Activated CD4-positive, alpha-beta memory T cell treated with anti-CD3 and anti-CD28 coated beads for 36 hours (primary cell): Measurements from ENCODE around the gene SLC16A10. TPM values are rescaled to one million over a fixed set of nuclear protein-coding genes. Genes with fewer than 3 reads are reported as not detected.
"Not testable (repeated sequence)": the region's sequence is repeated elsewhere in the genome, so short reads cannot be mapped to it uniquely, and the experiment has no call there.

Experiments used
- CTCF ChIA-PET: fragments of 350-600 bp; sonication (Branson Sonifier 250); formaldehyde crosslinking; loops from one replicate; lab custom pipeline; 2021; ENCODE audit warnings: antibody characterized with exemption, inconsistent platforms; lab: Charles Lee
- POLR2A ChIA-PET: fragments of 350-600 bp; sonication (Branson Sonifier 250); formaldehyde crosslinking; loops from one replicate; lab custom pipeline; 2021; ENCODE audit warnings: antibody characterized with exemption; lab: Charles Lee
- DNase-seq: peaks from one replicate; pipeline ENCODE4 v3.0.0-alpha.2; 2020
- H3K27ac Mint-ChIP-seq: one replicate; pipeline ENCODE4 v1.8.0; 2021; ENCODE audit warnings: mixed read lengths
- H3K27me3 Mint-ChIP-seq: one replicate; pipeline ENCODE4 v1.8.0; 2021; ENCODE audit warnings: mixed read lengths
- H3K36me3 Mint-ChIP-seq: one replicate; pipeline ENCODE4 v1.8.0; 2021; ENCODE audit warnings: mixed read lengths
- H3K4me1 Mint-ChIP-seq: one replicate; pipeline ENCODE4 v1.8.0; 2021; ENCODE audit warnings: low read depth, mixed read lengths
- H3K4me3 Mint-ChIP-seq: one replicate; pipeline ENCODE4 v1.8.0; 2021; ENCODE audit warnings: mild to moderate bottlenecking, mixed read lengths
- H3K9me3 Mint-ChIP-seq: one replicate; pipeline ENCODE4 v1.8.0; 2021; ENCODE audit warnings: mixed read lengths
- intact Hi-C: fragments of 100-400 bp; cut with micrococcal nuclease; formaldehyde crosslinking; loops from one replicate; pipeline ENCODE4 v1.15.1; 2023
- total RNA-seq, 2 experiments: library from RNA; stranded (reverse); gene quantifications; one replicate each; pipeline ENCODE4 v1.2.3, GENCODE V29; 2021

The SLC16A10 gene
- total RNA-seq, 2 experiments from 2014 or later: 3.4 to 3.6 TPM

DNA sequence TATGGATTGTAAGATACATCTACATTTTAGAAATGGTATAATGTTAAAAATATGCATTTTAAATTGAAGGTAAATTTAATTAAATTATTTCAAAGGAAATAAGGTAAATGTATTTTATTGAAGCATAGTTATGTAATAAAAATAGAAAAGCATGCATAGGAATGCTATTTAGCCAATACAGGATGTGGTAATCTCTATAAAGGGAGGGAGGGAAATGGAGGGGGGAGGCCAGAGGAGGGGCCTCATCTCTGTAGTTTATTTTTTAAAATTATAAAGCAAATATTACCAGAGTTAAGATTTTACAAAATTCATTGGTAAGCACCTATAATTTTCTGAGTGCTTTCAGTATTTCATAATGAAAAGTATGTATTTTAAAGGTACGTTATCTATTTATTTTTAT, 27.2 kb downstream of the SLC16A10 start:
- H3K4me3 Mint-ChIP-seq: no peak overlapping the region
- CTCF ChIA-PET: no interaction called here

DNA sequence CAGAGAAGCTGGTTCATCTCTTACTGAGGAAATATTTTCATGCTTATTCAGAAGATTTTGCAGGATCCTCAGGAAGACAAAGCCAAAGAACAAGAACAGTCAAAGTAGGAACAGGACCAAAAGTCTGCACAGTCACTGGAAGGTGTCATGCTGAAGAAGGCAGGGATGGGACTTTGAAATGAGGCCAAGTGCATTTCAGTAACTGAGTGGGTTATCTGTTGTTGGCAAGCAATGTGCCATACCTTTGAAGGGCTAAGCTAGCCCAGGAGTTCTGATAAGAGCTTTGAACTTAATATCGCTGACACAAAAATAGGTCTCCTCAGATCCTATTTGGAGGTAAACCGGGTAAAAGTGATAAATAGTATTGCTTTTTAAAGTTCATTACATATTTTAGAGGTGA, 31.5 kb downstream of the SLC16A10 start:
- POLR2A ChIA-PET: no interaction called here
- no peak overlapping the region for H3K27ac Mint-ChIP-seq

More for the DNA sequence above, 27.2 kb downstream of the SLC16A10 start:
- Mint-ChIP-seq H3K36me3 (peaks cover 3% of the 10 kb centered on the region), H3K27ac (no peak overlapping the region), H3K4me1 (peaks cover 19% of the 10 kb centered on the region), H3K9me3 (no peaks in the 10 kb centered on the region), H3K27me3 (no peaks in the 10 kb centered on the region)
- intact Hi-C loops: loop anchor here (2.0 kb wide), 1 partner anchor 44 kb away; no protein-coding TSS in a partner anchor
- no peak for DNase-seq
- POLR2A ChIA-PET: no interaction called here

DNA sequence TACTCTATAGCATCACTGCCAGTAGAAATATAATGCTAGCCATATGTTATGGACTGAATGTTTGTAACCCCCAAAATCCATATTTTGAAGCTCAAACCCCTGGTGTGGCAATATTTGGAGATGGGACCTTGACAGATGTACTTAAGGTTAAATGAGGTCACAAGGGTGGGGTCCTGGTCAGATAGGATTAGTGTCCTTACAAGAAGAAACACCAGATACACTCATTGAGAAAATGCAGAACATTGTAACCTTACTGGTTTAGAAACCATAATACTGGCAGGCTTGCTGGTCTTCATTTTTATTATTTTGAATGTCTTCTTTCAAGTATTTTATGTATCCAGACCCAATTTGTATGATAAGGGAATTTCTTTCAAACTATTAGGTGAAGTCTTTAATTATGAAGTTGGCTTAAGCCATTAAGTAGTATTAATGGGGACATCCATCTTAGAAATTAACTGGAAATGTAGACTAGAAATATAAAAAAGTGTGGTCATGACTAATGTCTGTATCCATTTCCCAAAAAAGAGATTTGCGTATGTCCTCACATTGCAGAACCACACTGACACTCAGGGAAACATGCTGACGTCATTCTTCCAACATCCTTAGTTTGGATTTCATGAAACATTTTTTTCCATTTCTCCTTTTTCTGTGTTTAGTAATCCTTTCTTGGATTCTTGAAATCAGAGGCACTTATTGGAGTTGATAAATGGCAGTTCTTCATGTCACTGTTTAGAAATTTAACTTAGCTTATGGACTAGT, 32.4 kb downstream of the SLC16A10 start:
- no peaks in the 10 kb centered on the region for H3K27me3 Mint-ChIP-seq
- no peaks in the 10 kb centered on the region for H3K9me3 Mint-ChIP-seq
- H3K4me3 Mint-ChIP-seq: no peak overlapping the region
- H3K27ac Mint-ChIP-seq: no peak overlapping the region
- no peak for DNase-seq
- H3K4me1 Mint-ChIP-seq: peaks cover 16% of the 10 kb centered on the region
- H3K36me3 Mint-ChIP-seq: no peaks in the 10 kb centered on the region
- POLR2A ChIA-PET: no interaction called here
- intact Hi-C loops: no loop called here
- CTCF ChIA-PET: interaction anchor here (0.6 to 2.0 kb wide), 3 partner anchors 14 to 90 kb away, joined by 3 to 5 read pairs (median 3); no protein-coding TSS in a partner anchor

More for the DNA sequence above, 31.5 kb downstream of the SLC16A10 start:
- DNase-seq: no peak
- H3K4me1 Mint-ChIP-seq: peaks cover 21% of the 10 kb centered on the region
- no peak overlapping the region for H3K4me3 Mint-ChIP-seq
- no peaks in the 10 kb centered on the region for H3K27me3 Mint-ChIP-seq
- H3K9me3 Mint-ChIP-seq: no peaks in the 10 kb centered on the region
- intact Hi-C loops: no loop called here
- CTCF ChIA-PET: interaction anchor here (1.4 to 2.0 kb wide), 2 partner anchors 13 to 61 kb away, joined by 3 to 5 read pairs; no protein-coding TSS in a partner anchor
- H3K36me3 Mint-ChIP-seq: no peaks in the 10 kb centered on the region

DNA sequence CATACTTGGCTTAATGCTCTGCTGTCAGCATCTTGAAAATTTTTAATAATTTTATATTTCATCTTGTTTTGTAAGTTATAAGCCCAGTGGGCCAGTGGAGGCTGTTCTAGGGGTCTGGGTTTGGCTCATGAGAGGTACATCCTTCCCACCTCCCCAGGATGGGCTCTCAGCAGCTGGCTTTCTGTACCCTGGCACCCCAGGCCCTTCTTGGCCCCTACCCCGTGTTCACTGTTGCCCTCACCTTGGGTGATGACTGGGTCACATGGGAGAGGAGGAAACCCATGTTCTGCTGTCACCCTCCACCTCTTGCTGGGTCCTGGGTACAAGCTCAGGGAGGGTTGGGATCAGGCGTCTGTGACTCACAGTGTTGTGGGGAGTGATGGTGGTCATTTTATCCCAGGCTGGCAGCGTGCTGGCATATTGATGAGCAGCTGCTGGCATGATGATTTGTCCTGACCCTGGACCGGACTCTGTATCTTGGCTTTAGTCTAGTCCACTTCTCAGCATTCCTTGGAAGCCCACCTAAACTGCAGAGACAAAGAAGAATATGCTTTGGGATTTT, 34.6 kb downstream of the SLC16A10 start:
- ChIA-PET CTCF (interaction anchor here (1.1 kb wide), 1 partner anchor 64 kb away, joined by 3 read pairs; no protein-coding TSS in a partner anchor), POLR2A (no interaction called here)
- Mint-ChIP-seq H3K27me3 (no peaks in the 10 kb centered on the region), H3K9me3 (no peaks in the 10 kb centered on the region), H3K4me1 (peaks cover 14% of the 10 kb centered on the region), H3K36me3 (no peaks in the 10 kb centered on the region), H3K4me3 (no peak overlapping the region), H3K27ac (no peak overlapping the region)
- intact Hi-C loops: no loop called here
- DNase-seq: no peak

DNA sequence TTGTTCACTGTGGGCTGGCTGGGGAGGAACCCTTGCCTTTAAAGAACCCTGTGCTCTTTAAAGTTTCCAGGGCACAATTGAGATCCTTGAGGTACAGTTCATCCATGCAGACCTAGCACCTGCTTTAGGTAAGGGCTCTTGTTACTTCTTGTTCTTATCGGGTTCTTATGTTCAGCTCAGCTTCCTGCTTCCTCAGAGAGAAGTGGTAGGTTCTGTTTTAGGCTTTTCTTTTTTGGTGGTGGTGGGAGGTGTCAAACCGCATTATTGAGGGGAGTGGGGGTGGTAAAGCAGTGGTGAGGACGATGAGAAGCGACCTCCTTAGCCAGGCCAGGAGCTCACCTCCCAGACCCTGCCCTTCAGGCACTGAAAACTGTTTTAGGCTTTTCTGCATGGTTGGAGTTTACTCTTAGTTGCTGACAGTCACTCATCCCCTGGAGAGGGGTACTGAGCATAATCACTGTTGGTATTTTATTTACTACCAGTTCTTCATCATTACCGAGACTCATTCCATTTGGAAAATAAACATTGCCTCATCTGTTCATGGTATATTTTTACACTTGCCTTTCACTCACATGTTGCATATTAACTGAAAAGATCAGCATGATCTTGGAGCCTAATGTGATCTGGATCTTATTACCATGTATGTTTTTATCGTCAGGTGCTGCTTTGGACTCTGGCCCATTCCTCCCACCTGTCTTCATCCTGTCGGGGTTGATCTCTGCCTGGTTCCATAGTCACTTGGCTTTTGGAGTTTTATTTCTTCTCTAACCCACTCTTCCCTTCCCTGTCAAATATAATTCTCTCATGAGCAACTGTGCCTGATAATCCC, 35.4 kb downstream of the SLC16A10 start:
- no peak overlapping the region for H3K27ac Mint-ChIP-seq
- POLR2A ChIA-PET: no interaction called here
- H3K36me3 Mint-ChIP-seq: no peaks in the 10 kb centered on the region
- H3K4me1 Mint-ChIP-seq: peaks cover 14% of the 10 kb centered on the region
- CTCF ChIA-PET: no interaction called here
- no peaks in the 10 kb centered on the region for H3K9me3 Mint-ChIP-seq
- no peak for DNase-seq
- no peak overlapping the region for H3K4me3 Mint-ChIP-seq
- intact Hi-C loops: no loop called here
- H3K27me3 Mint-ChIP-seq: no peaks in the 10 kb centered on the region

DNA sequence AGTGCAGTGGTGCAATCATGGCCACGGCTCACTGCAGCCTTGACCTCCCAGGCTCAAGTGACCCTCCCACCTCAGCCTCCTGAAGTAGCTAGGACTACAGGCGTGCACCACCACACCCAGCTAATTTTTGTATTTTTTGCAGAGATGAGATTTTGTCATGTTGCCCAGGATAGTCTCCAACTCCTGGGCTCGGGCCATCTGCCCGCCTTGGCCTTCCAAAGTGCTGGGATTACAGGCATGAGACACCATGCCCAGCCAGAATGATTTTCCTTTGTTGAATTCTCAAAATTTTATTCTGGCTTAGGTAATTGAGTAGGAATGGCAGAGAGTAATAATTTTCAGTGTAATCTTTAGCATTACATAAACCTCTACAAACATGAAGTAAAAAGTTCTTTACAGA, 37.1 kb downstream of the SLC16A10 start:
- intact Hi-C loops: no loop called here
- Mint-ChIP-seq H3K4me3 (no peak overlapping the region), H3K36me3 (no peaks in the 10 kb centered on the region), H3K27ac (no peak overlapping the region), H3K4me1 (peaks cover 14% of the 10 kb centered on the region), H3K9me3 (no peaks in the 10 kb centered on the region), H3K27me3 (no peaks in the 10 kb centered on the region)
- ChIA-PET POLR2A (no interaction called here), CTCF (no interaction called here)
- DNase-seq: no peak

DNA sequence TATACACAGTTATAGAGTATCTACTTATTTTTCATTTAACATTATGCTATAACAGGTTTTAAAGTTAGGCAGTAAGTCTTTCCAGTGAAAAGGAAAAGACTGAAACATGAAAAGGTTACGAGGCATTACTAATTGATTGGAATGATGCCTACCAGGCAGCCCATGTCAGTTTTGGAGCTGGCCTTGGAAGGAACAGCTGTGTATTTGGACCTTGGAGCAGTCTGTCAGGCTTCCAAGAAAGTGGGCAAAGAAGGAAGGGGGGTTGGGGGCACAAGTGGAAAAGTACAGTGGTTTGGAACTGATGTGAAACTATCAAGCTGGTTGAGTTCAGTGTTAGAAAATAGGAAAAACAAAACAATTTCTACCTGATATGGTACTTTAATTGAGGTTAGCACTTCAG, 41.7 kb downstream of the SLC16A10 start:
- CTCF ChIA-PET: no interaction called here
- H3K36me3 Mint-ChIP-seq: no peaks in the 10 kb centered on the region
- H3K4me1 Mint-ChIP-seq: no peaks in the 10 kb centered on the region
- no peak overlapping the region for H3K4me3 Mint-ChIP-seq
- H3K9me3 Mint-ChIP-seq: no peaks in the 10 kb centered on the region
- POLR2A ChIA-PET: no interaction called here
- H3K27ac Mint-ChIP-seq: no peak overlapping the region
- intact Hi-C loops: no loop called here
- DNase-seq: no peak
- no peaks in the 10 kb centered on the region for H3K27me3 Mint-ChIP-seq

DNA sequence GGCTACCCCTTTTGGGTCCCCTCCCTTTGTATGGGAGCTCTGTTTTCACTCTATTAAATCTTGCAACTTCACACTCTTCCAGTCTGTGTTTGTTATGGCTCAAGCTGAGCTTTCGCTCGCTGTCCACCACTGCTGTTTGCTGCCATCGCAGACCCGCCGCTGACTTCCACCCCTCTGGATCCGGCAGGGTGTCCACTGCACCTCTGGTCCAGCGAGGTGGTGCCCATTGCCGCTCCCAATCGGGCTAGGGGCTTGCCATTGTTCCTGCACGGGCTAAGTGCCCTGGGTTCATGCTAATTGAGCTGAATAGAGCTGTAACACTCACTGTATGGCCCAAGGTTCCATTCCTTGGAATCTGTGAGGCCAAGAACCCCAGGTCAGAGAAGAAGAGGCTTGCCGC, 43.7 kb downstream of the SLC16A10 start:
- H3K27ac Mint-ChIP-seq, H3K4me1 Mint-ChIP-seq, CTCF ChIA-PET, H3K36me3 Mint-ChIP-seq, H3K4me3 Mint-ChIP-seq, intact Hi-C loops, H3K9me3 Mint-ChIP-seq, DNase-seq, POLR2A ChIA-PET, H3K27me3 Mint-ChIP-seq: not testable (repeated sequence)

DNA sequence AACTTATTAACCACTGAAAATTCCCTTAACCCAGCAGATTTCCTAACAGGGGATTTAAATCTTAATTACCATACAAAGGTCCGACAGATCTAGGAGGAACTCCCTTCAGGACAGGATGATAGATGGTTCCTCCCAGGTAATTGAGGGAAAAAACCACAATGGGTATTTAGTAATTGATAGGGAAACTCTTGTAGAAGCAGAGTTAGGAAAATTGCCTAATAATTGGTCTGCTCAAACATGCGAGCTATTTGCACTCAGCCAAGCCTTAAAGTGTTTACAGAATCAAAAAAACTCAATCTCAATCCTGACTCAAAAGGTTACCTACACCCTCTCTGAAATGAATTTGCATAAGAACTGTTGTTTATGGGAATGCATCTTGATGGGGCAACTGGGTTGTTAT, 45.4 kb downstream of the SLC16A10 start:
- H3K4me1 Mint-ChIP-seq, H3K27me3 Mint-ChIP-seq, CTCF ChIA-PET, H3K9me3 Mint-ChIP-seq, DNase-seq, intact Hi-C loops, H3K4me3 Mint-ChIP-seq, POLR2A ChIA-PET, H3K27ac Mint-ChIP-seq, H3K36me3 Mint-ChIP-seq: not testable (repeated sequence)

DNA sequence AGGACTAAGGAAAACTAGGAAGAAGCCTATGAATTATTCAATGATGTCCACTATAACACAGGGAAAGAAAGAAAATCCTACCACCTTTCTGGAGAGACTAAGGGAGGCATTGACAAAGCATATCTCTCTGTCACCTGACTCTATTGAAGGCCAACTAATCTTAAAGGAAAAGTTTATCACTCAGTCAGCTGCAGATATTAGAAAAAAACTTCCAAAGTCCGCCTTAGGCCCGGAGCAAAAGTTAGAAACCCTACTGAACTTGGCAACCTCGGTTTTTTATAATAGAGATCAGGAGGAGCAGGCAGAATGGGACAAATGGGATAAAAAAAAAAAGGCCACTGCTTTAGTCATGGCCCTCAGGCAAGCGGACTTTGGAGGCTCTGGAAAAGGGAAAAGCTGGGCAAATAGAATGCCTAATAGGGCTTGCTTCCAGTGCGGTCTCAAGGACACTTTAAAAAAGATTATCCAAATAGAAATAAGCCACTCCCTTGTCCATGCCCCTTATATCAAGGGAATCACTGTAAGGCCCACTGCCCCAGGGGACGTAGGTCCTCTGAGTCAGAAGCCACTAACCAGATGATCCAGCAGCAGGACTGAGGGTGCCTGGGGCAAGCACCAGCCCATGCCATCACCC, 47.0 kb downstream of the SLC16A10 start:
- POLR2A ChIA-PET, H3K4me3 Mint-ChIP-seq, CTCF ChIA-PET, H3K4me1 Mint-ChIP-seq, intact Hi-C loops, H3K27me3 Mint-ChIP-seq, H3K9me3 Mint-ChIP-seq, H3K36me3 Mint-ChIP-seq, H3K27ac Mint-ChIP-seq, DNase-seq: not testable (repeated sequence)

DNA sequence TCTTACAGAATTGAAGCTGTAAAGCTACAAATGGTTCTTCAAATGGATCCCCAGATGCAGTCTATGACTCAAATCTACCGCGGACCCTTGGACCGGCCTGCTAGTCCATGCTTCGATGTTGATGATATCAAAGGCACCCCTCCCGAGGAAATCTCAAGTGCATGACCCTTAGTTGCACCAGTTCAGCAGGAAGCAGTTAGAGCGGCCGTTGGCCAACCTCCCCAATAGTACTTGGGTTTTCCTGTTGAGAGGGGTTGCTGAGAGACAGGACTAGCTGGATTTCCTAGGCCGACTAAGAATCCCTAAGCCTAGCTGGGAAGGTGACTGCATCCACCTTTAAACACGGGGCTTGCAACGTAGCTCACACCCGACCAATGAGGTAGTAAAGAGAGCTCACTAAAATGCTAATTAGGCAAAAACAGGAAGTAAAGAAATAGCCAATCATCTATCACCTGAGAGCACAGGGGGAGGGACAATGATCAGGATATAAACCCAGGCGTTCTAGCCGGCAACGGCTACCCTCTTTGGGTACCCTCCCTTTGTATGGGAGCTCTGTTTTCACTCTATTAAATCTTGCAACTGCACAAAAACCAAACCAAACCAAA, 50.3 kb downstream of the SLC16A10 start:
- POLR2A ChIA-PET, CTCF ChIA-PET, DNase-seq: not testable (repeated sequence)

More for the DNA sequence above, 50.3 kb downstream of the SLC16A10 start:
- H3K4me3 Mint-ChIP-seq, intact Hi-C loops, H3K4me1 Mint-ChIP-seq, H3K9me3 Mint-ChIP-seq, H3K36me3 Mint-ChIP-seq, H3K27me3 Mint-ChIP-seq, H3K27ac Mint-ChIP-seq: not testable (repeated sequence)
